Stimulated activated CD8-positive, alpha-beta memory T cell treated with anti-CD3 and anti-CD28 coated beads, Interleukin-4, amount 100 ng/mL, for 48 hours (primary cell): ENCODE results near the gene PRKRIP1.
"Not testable (repeated sequence)": the region's sequence is repeated elsewhere in the genome, so short reads cannot be mapped to it uniquely, and the experiment has no call there.

Experiments used
- DNase-seq: peaks from one replicate; pipeline ENCODE4 v3.0.0-alpha.2; 2020

Gene PRKRIP1

DNA sequence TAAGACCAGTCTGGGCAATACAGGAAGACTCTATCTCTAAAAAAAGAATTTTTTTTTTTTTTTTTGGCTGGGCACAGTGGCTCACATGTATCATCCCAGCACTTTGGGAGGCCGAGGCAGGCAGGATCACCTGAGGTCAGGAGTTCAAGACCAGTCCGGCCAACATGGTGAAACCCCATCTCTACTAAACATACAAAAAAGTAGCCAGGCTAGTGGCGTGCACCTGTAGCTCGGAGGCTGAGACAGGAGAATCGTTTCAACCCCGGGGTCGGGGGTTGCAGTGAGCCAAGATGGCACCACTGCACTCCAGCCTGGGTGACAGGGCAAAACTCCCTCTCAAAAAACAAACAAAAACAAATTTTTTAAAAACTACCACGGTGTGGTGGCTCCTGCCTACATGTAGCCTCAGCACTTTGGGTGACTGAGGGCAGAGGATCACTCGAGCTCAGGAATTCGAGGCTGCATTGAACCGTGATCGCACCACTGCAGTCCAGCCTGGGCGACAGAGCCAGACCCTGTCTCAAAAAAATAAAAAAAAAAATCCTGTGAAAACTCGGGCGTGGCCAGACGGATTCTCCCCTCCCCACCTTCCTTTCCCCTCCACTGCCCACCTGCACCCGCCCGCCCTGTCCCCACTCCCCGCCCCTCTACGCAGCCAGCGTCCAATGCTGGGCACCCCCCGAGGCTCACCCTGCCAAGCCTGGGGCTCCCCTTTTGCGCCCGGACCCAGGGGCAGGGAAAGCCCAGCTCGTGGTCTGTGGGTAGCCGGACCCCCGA, 36.5 kb downstream of the PRKRIP1 start:
- peak; percentile 39 for DNase-seq

GRCh38 chr7:102433219-102434038, 37.3 kb downstream of the PRKRIP1 start, which contains the start of gene ORAI2:
Gene ORAI2 (plus strand): TSS chr7:102433575. CDS start chr7:102438957, 5,382 bp downstream.
- DNase-seq, result peak; percentile 91

DNA sequence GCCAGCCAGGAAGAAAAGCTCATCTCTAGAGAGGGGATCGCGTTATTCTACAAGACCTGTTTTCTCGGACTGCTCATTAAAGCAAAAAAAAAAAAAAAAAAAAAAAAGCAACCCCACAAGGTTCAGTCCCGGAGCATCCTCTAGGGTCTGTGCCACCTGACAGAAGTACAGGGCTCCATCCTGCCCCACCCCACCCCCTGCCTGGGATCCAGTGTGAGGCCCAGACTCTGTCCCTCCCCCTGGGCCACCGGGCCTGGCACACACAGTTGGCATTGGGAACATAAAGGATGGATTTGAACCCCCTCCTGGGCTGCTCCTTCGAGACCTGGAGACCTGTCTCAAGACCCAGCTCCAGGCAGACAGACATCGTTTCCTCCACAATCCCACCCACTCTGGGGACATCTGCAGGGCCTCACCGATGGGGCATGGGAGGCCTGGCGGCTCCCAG, 37.9 kb downstream of the PRKRIP1 start:
- no peak for DNase-seq

DNA sequence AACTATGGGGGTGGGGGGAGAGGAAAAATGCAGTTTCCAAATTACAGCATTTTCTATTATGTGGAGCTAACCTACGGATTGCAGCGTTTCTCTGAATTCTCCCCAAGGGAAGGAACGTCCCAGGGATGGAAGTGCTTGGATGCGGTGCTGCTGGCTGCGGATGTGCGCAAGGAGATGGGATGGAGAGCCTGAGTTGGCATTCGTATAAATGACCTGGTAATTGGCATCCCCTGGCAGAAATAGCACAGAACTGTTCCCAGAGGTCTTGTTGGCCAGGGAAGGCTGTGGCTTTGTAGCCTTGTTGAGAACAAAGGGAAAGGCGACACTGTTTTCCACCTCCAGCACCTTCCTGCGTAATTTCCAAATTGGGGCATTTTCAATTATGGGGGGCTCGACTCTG, 40.0 kb downstream of the PRKRIP1 start:
- DNase-seq, result no peak

DNA sequence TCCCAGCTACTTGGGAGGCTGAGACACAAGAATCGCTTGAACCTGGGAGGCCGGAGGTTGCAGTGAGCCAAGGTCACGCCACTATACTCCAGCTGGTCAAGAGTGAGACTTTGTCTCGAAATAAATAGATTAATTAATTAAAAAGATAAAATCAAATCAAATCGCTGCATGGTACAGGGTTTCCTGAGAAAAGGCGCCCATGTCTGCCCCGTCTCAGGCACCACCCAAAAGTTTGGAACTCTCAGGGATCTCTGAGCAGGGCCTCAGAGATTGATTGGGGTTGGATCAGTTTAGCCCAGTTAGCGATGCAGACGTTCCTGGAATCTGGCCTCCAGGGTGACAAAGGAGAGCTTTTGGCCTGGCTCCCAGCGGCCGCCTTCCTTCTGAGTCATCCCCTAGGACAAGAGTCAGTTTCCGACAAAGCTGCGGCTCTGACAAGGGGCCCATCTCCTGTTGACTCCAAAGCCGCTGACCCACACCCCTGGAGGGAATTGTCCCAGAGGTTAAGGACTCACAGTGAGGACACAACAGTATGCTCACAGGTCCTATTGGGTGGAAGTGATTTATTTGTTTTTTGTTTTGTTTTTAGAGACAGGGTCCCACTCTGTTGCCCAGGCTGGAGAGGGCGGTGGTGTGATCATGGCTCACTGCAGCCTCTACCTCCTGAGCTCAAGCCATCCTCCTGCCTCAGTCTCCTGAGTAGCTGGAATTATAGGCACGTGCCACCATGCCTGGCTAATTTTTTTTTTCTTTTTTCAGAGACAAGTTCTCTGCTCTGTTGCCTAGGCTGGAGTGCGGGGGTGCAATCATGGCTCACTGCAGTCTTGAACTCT, 44.0 kb downstream of the PRKRIP1 start:
- DNase-seq, result no peak

DNA sequence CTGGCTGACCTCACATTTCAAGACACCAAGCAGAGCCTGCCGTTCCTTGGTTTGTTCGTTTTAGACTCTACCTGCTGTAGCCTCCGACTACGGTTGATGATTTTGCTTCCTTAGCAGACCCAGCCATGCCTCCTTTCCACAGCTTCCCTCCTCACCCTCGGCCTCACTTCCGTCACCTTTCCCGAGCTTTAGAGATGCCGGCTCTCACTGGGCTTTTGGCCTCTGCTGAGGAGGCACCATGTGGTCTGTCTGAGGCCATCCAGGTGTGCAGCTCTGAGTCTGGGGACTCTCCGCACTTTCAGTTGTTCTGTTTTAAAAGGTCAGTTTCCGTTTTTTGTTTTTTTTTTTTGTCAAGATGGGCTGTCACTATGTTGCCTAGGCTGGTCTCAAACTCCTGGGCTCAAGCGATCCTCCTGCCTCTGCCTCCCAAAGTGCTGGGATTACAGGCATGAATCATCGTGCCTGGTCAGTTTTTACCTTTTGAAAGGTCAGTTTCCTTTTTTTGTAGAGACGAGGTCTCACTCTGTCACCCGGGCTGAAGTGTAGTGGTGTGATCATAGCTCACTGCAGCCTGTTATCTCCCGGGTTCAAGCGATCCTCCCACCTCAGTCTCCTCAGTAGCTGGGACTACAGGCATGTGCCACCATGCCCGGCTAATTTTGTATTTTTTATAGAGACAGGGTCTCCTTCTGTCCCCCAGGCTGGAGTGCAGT, 49.0 kb downstream of the PRKRIP1 start:
- DNase-seq, result no peak

GRCh38 chr7:102445674-102446071, 49.5 kb downstream of the PRKRIP1 start:
- no peak for DNase-seq

GRCh38 chr7:102446387-102447156, 50.4 kb downstream of the PRKRIP1 start:
- DNase-seq, result no peak

DNA sequence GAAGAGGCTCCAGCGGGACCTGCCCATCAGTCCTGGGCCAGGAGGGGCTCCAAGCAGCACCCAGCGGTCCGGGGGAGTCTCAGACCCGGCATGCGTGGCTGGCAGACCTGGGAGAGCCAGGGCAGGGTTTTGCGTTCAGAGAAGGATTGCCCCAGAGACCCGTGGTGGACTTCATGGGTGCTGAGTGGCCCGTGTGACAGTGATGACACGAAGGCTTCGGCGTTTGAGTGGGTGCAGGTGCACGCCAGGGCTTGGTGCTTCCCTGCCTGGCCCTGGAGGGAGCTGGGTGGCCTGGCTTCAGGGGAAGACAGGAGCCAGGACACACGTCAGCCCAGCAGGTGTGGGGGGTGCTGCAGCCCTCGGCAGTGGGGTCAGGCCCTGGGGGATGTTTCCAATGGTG, 51.1 kb downstream of the PRKRIP1 start:
- no peak for DNase-seq

DNA sequence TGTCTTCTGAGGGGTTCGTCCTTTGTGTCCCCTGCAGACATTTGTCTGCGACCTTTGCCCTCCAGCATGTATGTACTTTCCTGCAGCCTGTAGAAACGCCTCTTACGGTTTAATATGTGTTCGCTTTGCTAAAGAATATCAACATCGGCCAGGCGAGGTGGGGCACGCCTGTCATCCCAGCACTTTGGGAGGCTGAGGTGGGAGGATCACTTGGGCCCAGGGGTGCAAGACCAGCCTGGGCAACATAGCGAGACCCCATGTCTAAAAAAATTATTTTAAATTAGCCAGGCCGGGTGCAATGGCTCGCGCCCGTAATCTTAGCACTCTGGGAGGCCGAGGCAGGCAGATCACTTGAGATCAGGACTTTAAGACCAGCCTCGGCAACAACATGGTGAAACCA, 53.0 kb downstream of the PRKRIP1 start:
- DNase-seq, result no peak

DNA sequence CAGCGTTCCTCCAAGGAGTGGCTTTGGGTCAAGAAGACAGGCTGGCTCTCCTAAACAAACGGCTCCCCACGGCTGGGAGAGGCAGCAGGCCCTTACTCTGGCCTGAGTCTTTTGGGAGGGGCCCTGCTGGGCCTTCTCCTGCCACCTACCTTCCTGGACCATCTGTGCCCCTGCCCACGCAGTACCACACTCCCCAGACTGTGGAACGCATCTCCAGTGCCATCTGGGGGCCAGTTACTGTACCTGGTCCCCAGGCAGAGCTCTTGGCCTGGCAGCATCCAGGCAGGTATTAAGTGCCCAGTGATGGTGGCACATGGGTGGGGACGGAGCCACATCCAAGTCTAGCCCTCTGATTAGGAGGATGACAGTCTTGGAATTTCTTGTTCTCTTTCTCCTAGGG, 54.1 kb downstream of the PRKRIP1 start:
- DNase-seq, result peak; percentile 59

- DNase-seq, result no peak
These were observed 55.4 kb downstream of the PRKRIP1 start for GRCh38 chr7:102451371-102452054.

GRCh38 chr7:102452451-102452850, 56.3 kb downstream of the PRKRIP1 start:
- no peak for DNase-seq

- DNase-seq, result no peak
These were observed 57.2 kb downstream of the PRKRIP1 start for GRCh38 chr7:102453319-102453718.

DNA sequence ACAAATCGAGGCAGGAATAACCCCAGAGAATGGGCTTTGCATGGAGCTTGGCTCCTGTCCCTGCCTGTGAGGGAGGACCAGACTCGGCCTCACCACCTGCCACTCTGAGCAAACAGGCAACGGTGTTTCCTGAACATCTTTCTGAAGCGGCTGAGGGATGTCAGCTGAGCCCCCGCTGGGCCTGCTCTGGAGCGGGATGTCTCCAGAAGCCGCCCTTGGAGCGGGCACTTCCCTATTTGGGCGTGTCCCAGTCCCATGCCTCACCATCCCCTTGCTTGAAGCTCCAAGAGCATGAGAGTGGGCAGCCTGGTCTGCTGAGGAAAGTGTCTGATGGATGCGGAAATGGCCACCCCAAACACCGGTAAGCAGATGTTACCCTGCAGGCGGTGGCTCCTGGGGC, 58.3 kb downstream of the PRKRIP1 start:
- DNase-seq, result no peak

- DNase-seq, result not testable (repeated sequence)
These were observed 58.8 kb downstream of the PRKRIP1 start for GRCh38 chr7:102454932-102455331.

DNA sequence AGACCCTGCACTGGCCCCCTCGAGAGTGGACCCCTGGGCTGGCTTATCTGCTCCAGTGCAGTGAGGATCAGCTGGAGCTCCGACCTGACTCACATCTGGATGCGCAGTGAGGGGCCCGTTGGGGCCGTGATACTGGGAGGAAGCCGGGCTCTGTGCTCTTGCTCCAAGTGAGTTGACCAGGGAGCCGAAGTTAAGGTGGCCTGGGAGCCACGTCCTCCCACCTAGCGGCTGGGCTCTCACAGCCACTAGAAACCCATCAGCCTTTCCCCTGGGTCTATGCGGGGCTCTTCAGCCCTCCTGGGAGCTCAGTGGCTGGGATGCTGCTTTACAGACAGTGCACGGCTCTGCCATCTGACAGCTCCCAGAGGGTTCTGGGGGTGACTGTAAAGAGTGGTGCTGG, 59.4 kb downstream of the PRKRIP1 start:
- DNase-seq, result no peak

- no peak for DNase-seq
These were observed 60.2 kb downstream of the PRKRIP1 start for GRCh38 chr7:102456327-102456726.

- DNase-seq, result no peak
These were observed 61.3 kb downstream of the PRKRIP1 start for GRCh38 chr7:102457352-102457924.

- no peak for DNase-seq
These were observed 63.2 kb downstream of the PRKRIP1 start for GRCh38 chr7:102459221-102459844.
